NCI-H82 treated with DMSO at 0.1 percent for 48 hours (cell line): ENCODE data around the gene APOC3.

ENCODE experiments used
- DNase-seq: peaks from one replicate; lab custom pipeline; 2025; ENCODE audit not compliant: unreplicated experiment; lab: John Stamatoyannopoulos, UW

The APOC3 gene

DNA sequence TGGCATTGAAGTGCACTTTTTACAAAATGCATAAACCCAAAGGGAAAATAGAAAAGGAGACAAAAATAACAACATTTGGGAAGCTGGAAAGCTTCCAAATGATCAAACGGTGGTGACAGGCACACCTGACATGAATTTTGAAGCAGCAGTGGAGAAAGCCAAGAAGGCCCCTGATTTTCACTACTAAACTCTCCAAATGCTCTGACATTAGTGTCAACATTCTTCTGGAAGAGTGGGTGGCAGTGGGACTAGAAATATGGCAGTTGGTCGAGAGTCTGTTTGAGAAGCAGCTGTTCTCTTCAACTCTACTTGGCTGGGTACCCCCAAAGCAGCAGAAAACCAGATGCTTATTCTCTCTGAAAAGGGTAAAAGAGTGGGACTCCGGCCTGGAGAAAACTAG is 25.7 kb upstream of the APOC3 start:
- no peak for DNase-seq

DNA sequence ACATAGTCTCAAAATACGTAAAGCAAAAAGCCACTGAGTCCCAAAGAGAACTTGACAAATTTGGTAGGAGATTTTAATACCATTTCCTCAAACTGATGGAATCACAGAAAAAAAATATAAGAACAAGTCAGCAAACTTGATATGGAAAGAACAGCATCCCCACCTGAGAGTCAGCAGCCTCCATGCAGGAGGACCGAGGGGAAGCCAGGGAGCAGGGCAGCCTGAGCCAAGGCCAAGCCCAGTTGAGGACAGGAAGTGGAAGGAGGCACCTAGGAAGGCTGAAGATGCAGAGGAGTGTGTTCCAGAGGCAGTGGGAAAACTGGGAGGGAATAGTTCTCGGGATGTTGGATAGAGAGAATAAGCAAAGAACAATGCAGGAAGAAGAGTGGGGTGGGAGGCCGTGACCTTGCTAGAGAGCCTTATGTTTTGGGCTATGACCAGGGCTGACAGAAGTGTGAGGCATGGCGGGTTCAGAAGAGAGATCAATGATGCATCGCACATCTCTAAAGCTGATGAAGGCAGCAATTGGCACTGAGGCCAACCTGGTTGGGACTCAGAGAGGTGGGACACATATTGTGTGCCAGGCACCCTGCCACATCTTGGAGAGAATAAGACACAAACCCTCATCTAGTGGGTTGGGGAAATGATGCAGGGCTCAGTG is 22.0 kb upstream of the APOC3 start:
- no peak for DNase-seq

DNA sequence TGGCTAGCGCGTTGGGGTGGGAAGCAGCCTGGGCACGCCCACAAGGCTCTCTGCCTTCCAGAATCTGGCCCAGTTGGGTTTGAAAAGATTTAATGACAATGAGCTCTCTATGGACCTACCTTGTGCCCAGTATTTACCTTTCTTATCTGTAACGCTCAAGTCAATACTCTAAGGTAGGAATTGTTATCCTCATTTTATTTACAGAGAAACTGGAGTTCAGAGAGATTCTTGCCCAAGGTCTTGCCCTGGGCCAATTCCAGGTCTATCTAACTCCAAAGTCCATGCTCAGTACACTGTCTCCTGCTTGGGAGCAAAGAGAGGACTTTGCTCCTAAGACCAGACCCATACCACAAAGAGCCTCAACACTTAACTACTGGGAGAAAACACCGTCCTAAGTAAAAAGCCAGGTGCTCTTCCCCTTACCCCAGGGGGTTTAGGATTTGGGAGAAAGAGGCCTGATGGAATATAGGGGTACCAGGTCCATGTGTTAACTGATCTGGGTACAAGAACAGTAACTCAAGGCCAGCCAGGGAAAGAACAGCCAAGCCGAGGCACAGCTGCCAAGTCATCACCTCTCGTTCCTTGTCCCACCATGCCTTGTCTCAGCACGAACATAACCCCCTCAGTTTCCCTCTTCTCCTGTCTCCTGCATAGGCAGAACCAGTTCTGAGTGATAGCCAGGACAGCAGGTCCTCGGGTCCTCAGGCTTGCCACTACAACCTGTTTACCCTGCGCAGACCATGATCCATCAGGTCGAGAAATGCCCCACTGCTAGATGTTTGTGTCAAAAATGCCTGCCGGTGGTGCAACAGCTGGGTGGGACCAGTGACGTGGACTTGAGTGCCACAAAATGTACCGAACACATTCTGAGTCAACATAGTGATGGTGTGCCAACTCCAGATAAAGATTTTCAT is 21.2 kb upstream of the APOC3 start:
- no peak for DNase-seq

DNA sequence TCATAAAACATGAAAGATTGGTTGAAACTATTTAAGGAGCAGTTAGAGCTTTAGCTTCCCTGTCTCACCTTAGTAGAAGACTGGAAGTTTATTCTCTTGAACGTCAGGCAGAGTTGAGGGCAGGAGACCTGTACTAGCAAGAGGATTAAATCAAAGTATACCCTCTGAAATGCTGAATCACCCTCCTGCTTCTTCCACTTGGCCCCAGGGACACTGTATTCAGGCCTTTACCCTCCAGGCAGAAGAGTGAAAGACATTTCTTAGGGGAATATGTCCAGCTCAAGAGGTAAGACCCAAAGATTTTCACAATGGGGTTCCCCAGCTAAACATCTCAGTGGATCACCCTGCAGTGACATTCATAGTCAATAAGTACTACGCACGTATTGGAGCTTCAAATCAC is 18.5 kb upstream of the APOC3 start:
- DNase-seq, result no peak

DNA sequence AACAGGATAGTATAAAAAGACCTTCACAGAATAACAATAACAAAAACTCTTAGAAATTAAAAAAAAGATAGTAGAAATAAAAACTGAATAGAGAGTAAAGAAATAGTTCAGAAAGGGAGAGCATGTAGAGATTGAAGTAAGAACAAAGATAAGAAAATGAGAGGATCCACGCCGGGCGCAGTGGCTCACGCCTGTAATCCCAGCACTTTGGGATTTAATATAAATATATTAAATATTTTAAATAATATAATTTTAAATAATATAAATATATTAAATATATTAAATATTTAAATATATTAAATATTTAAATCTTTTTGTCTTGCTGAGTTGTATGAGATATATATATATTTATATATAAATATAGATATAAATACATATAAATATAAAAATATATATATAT is 17.6 kb upstream of the APOC3 start:
- no peak for DNase-seq

DNA sequence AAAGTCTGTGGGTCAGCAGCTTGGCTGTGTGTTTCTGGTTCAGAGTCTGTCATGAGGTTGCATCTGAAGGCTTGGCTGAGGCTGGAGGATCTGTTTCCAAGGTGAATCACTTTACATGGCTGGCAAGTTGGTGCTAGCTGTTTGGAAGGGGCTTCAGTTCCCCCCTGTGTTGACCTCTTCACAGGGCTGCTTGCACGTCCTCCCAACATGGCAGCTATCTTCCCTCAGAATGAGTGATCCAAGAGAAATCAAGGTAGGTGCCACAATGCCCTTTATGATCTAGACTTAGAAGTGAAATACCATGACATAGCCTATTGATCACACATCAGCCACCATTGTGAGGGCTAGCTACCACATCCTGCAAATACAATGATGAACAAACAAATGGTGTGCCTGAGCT is 16.5 kb upstream of the APOC3 start:
- DNase-seq, result no peak

DNA sequence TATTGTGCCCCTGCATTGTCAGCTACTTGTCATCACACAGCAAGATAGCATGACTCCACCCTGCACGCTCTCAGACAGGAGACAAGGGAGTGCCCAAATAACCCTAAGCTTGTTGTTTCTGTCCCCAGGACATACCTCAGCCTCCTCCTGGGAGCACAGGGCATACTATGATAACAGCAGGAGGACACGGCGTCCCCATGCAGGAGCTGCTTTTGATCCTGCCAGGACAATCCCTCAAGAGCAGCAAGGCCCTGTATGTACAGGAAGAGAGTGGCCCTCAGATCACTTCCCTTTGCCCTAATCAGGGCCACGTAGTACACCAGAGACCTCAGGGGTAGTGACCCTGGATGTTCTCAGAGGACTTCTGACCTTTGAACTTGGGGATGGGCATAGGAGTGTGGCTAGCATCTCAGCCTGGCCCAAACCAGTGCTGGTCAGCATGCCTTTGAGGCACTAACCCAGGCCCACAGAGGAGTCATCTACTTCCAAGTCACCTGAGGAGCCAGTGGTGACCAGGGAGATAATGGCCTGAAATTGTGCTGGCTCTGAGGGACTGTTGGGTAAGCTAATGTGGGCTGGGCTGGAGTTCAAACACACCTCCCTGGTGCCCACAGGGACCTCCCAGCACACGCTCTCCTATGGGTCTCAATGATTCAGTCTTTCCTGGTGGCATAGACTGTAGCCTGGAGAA is 15.8 kb upstream of the APOC3 start:
- no peak for DNase-seq

DNA sequence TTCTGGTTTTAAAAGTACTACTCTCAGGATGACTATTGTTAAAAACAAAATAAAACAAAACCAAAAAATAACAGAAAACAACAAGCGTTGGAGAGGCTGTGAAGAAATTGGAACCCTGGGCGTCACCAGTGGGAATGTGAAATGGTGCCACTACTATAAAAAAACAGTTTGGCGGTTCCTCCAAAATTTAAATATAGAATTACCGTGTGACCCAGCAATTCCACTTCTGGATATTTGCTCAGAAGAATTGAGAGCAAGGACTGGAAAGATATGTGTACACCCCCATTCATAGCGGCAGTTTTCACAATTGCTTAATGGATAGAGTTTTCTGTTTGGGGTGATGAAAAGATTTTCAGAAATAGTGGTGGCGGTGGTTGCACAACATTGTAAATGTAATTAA is 15.2 kb upstream of the APOC3 start:
- DNase-seq, result no peak

DNA sequence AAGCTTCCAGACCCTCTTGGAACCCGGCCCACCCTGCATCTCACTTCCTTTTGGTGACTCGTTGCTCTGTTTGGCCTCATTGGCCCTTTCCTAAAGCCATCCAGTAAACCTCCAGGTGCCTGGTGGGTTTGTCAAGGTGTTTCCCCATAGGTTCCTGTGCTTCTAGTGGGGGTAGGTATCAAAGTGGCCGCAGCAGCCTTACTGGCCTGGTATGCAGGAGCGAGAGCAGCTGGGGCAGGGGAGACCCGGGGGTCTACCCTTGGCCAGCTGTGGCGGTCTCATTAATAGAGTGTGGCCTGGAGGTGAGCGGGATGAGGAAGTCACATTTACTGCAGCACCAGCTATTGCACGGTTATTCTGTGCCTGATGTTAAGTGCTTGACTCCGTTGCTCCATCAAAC is 10.7 kb upstream of the APOC3 start:
- no peak for DNase-seq

DNA sequence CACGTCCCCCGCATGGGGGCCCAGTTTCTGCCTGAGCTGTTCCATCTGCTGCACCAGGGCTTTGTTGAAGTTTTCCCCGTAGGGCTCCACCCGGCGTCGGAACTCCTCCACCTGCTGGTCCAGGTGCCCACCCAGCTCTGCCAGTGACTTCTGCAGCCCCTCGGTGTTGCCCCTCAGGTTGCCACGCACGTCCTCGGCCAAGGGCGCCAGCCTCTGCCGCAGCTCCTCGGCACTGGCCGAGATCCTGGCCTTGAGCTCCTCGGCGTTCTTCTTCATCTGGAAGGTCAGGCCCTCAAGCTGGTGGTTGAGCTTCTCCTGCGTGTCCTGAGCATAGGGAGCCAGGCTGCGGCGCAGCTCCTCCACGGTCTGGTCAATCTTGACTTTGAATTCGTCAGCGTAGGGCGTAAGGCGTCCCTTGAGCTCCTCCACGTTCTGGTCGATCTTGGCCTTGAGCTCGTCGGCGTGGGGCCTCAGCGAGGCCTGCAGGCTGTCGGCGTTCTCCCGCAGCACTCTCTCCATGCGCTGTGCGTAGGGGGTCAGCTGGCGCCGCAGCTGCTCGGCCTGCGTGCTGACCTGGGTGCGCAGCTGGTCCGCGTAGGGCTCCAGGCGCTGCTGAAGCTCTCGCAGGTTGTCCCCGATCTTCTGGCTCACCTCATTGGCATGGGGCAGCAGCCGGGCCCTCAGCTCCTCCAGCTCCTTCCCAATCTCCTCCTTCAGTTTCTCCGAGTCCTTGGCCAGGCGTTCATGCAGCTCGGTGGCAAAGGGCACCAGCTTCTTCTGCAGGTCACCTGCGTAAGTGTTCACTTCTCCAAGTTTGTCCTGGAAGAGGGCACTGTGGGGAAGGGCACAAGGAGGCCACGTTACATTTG is 8.4 kb upstream of the APOC3 start:
- DNase-seq, result no peak

DNA sequence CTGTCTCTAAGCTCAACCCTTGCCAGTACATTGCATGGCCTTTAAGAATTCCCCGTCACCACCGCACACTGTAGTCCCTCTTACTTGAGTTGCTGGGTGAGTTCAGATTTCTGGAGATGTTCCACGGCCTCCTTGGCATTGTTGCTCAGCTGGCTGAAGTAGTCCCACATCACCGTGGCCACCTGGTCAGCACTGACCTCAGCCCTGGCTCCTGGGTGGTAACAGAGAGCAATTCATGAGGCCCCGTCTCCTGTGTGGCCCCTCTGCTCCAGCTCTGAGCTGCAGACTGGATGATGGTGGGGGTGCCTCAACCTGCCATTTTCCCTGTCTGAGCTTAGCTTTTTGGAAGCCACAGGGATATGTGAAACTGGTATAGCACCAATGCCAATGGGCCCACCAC is 7.1 kb upstream of the APOC3 start:
- no peak for DNase-seq

DNA sequence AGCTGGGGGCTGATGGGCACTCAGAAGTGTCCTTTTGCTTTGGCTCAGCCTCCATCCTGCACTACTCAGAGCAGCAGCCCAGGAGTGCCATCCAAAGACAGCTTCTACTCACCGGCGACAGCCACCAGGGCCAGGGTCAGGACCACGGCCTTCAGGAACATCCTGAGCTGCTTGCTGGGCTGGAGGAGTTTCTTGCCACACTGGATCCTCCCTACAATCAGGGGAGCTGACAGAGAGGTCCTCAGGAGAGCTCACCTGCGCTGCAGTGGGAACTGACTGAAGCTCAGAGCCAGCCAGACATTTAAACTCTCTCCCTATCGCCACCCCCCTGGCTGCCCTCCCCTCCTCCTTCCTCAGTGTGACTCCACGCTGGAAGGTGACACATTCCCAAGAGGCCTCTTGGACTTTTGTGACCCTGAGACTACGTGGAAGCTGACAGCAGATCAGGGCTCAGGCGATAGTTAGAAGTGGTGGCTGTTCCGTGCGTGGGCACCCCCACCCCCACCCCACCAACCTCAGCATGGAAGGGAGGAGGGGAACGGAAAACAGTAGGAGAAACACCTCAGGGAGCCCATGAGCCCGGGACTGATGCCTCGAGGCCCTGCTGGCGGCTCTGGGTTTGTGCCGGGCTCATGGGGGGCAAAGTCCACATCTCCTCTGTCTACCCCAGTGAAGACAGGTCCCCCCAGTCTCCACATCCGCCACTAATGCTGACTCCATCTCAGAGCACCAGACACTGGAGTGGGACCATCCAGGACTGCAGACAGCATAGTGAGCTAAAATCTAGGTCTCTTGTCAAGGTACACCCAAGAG is 6.5 kb upstream of the APOC3 start, which contains the start of gene APOA4:
Gene APOA4 (minus strand): TSS at position 274 of the 813 bp plus-strand sequence. CDS start 113 bp downstream, at position 161.
- no peak for DNase-seq

DNA sequence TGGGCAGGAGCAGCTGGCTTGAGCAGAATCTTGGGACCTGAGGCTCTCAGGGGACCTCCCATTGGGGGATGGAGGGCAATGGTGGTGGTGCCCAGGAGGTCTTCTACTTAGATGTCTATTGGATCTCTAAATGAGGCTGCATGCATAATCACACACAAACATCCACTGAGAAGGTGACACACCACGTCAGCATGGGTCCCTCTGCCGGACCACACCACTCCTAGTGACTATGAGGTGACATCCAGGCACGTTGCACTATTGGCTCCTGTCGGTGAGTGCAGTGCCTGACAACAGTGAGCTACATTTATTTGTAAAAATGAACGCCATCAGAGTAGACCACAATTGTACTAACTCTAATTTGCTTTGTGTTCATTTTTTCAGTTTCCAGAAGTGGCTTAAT is 4.3 kb upstream of the APOC3 start:
- DNase-seq, result no peak

DNA sequence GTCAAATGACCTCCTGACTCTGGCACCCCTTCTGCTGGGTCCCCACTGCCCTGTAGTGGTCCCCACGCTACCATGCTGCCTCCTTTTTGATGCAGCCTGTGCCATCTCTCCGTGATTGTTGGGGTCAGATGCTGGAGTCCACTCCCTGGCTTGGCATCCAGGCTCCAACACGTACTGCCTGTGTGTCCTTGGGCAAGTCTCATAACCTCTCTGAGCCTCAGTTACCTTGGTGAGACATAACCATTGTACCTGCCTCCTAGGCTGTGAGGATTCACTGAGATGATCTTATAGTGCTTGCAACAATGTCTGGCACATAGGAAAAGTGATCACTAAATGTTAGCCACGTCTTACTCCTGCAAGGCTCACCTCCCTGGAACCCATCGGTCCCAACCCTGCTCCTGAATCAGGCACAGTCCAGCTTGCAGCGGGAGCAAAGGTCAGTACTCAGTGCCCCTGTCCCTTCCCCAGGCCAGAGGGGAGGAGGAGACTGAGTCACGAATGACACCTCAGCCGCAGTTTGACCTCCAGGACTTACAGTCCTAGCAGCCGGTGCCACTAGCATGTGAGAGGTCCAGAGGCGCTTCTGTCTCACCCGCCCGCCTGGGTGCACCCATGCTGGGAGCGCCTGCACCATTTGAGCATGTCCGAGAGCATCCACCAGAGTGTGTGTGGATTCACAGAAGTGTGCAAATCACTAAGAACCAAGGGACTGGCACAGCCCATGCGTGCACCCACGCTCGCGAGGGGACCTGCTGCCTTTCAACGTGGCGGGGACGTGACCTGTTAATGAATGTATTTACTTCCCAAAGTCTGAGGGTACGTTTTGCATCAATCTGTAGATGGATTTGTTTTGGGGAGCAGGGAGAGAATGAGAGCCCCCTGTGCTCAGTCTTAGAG is 3.6 kb upstream of the APOC3 start:
- DNase-seq, result no peak

DNA sequence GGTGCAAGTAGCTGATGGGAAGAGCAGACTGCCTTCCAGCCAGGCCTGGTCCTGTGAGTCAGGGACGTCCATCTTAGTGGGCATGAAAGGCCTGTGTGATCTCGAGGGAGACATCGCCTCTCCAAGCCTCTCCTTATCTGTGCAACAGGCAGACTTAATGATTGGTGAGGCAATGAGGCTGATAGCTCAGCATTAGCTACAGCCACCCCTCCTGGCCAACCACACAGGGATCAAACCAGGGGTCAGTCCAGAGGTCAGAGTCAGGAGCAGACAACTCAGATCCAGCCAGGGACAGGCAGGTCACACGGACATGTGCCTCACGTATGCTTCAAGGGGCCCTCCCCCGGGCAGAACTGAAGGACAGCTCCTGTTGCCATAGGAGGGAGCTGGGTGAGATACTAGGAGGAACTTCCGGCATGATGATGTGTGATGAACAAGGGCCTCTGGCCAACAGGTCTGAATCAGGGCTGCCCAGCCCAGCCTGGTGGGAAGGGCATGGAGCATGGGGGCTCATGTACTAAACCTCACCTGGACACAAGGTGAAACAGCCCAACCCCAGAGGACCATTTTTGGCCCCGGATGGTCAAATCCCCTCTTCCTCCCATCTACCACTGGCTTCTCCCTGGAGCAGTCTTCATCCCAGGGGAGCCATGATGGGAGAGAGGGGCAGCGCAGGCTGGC is 2.8 kb upstream of the APOC3 start:
- no peak for DNase-seq

DNA sequence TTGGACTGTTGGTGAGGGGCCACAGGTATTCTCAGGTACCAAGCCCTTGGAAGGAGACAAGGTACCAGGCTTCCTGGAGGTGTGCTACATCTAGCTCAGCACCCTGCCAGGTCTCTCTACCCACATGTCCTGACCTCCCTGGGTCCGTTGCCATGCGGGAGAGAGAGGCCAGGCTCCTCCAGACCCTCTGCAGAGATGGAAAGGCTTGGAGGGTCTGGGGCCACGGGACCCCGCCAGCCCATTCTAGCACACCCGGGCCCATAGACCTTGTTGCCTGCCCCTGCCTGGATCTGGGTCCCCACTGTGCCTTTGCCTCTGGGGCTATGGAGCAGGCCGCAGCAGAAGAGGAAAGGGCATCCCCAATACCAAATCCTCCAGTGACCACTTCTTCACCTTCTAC is 2.2 kb upstream of the APOC3 start:
- no peak for DNase-seq

DNA sequence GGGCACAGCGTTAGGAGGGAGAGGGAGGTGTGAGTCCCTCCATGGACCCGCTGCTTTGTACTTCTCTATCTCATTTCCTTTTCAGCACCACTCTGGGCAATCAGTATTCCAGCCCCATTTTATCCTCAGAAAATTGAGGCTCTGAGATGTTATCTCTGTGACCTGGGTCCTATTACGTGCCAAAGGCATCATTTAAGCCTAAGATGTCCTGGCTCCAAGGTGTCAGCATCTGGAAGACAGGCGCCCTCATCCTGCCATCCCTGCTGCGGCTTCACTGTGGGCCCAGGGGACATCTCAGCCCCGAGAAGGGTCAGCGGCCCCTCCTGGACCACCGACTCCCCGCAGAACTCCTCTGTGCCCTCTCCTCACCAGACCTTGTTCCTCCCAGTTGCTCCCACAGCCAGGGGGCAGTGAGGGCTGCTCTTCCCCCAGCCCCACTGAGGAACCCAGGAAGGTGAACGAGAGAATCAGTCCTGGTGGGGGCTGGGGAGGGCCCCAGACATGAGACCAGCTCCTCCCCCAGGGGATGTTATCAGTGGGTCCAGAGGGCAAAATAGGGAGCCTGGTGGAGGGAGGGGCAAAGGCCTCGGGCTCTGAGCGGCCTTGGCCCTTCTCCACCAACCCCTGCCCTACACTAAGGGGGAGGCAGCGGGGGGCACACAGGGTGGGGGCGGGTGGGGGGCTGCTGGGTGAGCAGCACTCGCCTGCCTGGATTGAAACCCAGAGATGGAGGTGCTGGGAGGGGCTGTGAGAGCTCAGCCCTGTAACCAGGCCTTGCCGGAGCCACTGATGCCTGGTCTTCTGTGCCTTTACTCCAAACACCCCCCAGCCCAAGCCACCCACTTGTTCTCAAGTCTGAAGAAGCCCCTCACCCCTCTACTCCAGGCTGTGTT is 829 bp upstream of the APOC3 start:
- no peak for DNase-seq
